HepG2 (cell line): ENCODE results near the gene MESD. TPM values are rescaled to one million over a fixed set of nuclear protein-coding genes. Genes with fewer than 3 reads are reported as not detected.

Experiments
- ATAC-seq: fragments of 200-7000 bp; cut with Tn5 transposase; 3 replicates; pipeline ENCODE4 v1.9.1; 2020; ENCODE audit warnings: mild to moderate bottlenecking, moderate library complexity
- BruUV-seq: library from RNA; stranded (reverse); fragments of 400-500 nt; replicated peaks from 2 replicates; lab custom pipeline; 2021; lab: Mats Ljungman, UMichigan
- CTCF ChIA-PET: fragments of 300-600 bp; formaldehyde crosslinking; extraction: SDS; loops from one replicate; lab custom pipeline; 2021; ENCODE audit warnings: low total read pairs, inconsistent platforms, low intra/inter-chr PET ratio; lab: Yijun Ruan, JAX
- POLR2A ChIA-PET: fragments of 350-600 bp; sonication (Branson Sonifier 250); formaldehyde crosslinking; loops from one replicate; lab custom pipeline; 2020; ENCODE audit warnings: antibody characterized with exemption, inconsistent platforms; lab: Yijun Ruan, JAX
- DNase-seq: peaks from one replicate; pipeline ENCODE4 v3.0.0-alpha.2; 2015; ENCODE audit warnings: low spot score
- FAIRE-seq: peaks from 3 replicates; lab custom pipeline; 2011; peaks lifted over from hg19 to GRCh38; lab: Jason Lieb, UNC
- H2AFZ ChIP-seq: one replicate; pipeline ENCODE4 v1.6.1; 2011; ENCODE audit warnings: low read length, inconsistent platforms
- H3K27ac ChIP-seq: fragments of 300-600 bp; 3 replicates; pipeline ENCODE4 v1.8.0; 2011; ENCODE audit warnings: mixed run types, mild to moderate bottlenecking, mixed read lengths, low read length, inconsistent platforms; ENCODE audit not compliant: insufficient read depth; ENCODE audit errors: extremely low read length
- H3K27me3 ChIP-seq, 2 experiments: fragments of 200-600 bp in 1 of 2; 2 replicates in 1 of 2; 3 replicates in 1 of 2; pipeline versions ENCODE4 v1.6.0 to v1.8.0; 2011; ENCODE audit warnings: low read length in 2 of 2, mild to moderate bottlenecking in 2 of 2, moderate library complexity in 2 of 2, inconsistent platforms in 1 of 2; ENCODE audit not compliant: insufficient read depth in 2 of 2, control insufficient read depth in 1 of 2
- H3K36me3 ChIP-seq, 2 experiments: fragments of 200-600 bp in 1 of 2; replicated peaks in 1 of 2; 2 replicates in 1 of 2; 3 replicates in 1 of 2; pipeline versions ENCODE4 v1.5.1 to v1.8.0; 2011; ENCODE audit warnings: low read length in 2 of 2, inconsistent platforms in 1 of 2; ENCODE audit not compliant: insufficient read depth in 2 of 2, control insufficient read depth in 1 of 2
- H3K4me1 ChIP-seq: 2 replicates; pipeline ENCODE4 v1.5.1; 2012; ENCODE audit warnings: low read length, inconsistent platforms; ENCODE audit not compliant: insufficient read depth
- H3K4me2 ChIP-seq: 2 replicates; pipeline ENCODE4 v1.6.0; 2011; ENCODE audit warnings: low read depth, low read length, inconsistent platforms
- H3K4me3 ChIP-seq, 3 experiments: fragments of 200-600 bp in 1 of 3; sonication (generic), shearing (Covaris generic) in 1 of 3; replicated peaks in 1 of 3; 2 replicates each; pipeline ENCODE4 v1.5.1; 2011 to 2016; ENCODE audit warnings: low read length in 3 of 3, inconsistent platforms in 2 of 3, low read depth in 2 of 3, mild to moderate bottlenecking in 2 of 3, control low read depth in 1 of 3, mixed read lengths in 1 of 3; ENCODE audit not compliant: insufficient read depth in 1 of 3
- H3K79me2 ChIP-seq: one replicate; pipeline ENCODE4 v1.6.1; 2011; ENCODE audit warnings: low read length, inconsistent platforms; ENCODE audit not compliant: insufficient read depth
- H3K9ac ChIP-seq: 2 replicates; pipeline ENCODE4 v1.6.0; 2011; ENCODE audit warnings: mild to moderate bottlenecking, low read depth, low read length, inconsistent platforms; ENCODE audit not compliant: insufficient read depth
- H3K9me3 ChIP-seq: 2 replicates; pipeline ENCODE4 v1.5.1; 2012; ENCODE audit warnings: mild to moderate bottlenecking, low read length
- H4K20me1 ChIP-seq: 2 replicates; pipeline ENCODE4 v1.6.0; 2011; ENCODE audit warnings: inconsistent platforms, mild to moderate bottlenecking, low read length, moderate library complexity; ENCODE audit not compliant: insufficient read depth
- CC2D1A ChIP-seq: sonication (generic); formaldehyde crosslinking; IDR thresholded peaks from 2 replicates; pipeline ENCODE4 v1.8.1; 2023; ENCODE audit warnings: mild to moderate bottlenecking, missing genetic modification reagents
- ZNF335 ChIP-seq: sonication (generic); formaldehyde crosslinking; IDR thresholded peaks from 2 replicates; pipeline ENCODE4 v1.4.0; 2020; ENCODE audit warnings: missing genetic modification reagents
- WGBS: methylation state at CpG from one replicate; pipeline ENCODE4 v1.1.6; 2017; ENCODE audit warnings: low lambda C conversion rate; 5-methylcytosine and 5-hydroxymethylcytosine counted together
- in situ Hi-C: cut with HindIII; loops from 2 replicates; pipeline ENCODE4 v1.10.0; 2017; ENCODE audit warnings: low pct_unique_long_range_greater_than_20kb; ENCODE audit not compliant: extremely low pct_ligation_motif_present
- intact Hi-C: fragments of 100-400 bp; cut with micrococcal nuclease; formaldehyde crosslinking; loops from one replicate; pipeline ENCODE4 v1.10.0; 2022; ENCODE audit not compliant: unreplicated experiment
- polyA plus RNA-seq, 8 experiments: library from polyadenylated mRNA; depleted of rRNA in 3 of 8; stranded (reverse) in 7 of 8; unstranded in 1 of 8; fragments of >200 nt; fragmentation: Illumina TruSeq in 4 of 8; extraction: Trizol in 4 of 8; gene quantifications; 2 replicates each; pipeline versions ENCODE4 v1.2.1 to v1.2.3, GENCODE V29; 2011 to 2016; ENCODE audit warnings: low read depth in 4 of 8, missing spikeins in 1 of 8, mixed read lengths in 1 of 8; ENCODE audit not compliant: insufficient read depth in 1 of 8
- total RNA-seq, 5 experiments: library from RNA; depleted of rRNA; stranded (reverse); fragments of >200 nt; fragmentation: Illumina TruSeq; extraction: Trizol; gene quantifications; 2 replicates each; pipeline ENCODE4 v1.2.3, GENCODE V29; 2016; ENCODE audit warnings: low read depth in 1 of 5
- TF ChIP-seq, protein P1 (sequence below): sonication (generic); formaldehyde crosslinking; IDR thresholded peaks from 2 replicates; pipeline ENCODE4 v1.4.0; 2020; ENCODE audit warnings: low read depth, missing genetic modification reagents
- TF ChIP-seq, protein P2 (sequence below): sonication (generic); formaldehyde crosslinking; IDR thresholded peaks from 2 replicates; pipeline ENCODE4 v1.8.1; 2023; ENCODE audit warnings: mild to moderate bottlenecking, missing genetic modification reagents

MESD gene
- total and polyA plus RNA-seq, 2 of the 13 experiments (the other 11 are each of a cell fraction or from before 2014, with no cell fraction given), result 18.0 to 46.2 TPM

DNA sequence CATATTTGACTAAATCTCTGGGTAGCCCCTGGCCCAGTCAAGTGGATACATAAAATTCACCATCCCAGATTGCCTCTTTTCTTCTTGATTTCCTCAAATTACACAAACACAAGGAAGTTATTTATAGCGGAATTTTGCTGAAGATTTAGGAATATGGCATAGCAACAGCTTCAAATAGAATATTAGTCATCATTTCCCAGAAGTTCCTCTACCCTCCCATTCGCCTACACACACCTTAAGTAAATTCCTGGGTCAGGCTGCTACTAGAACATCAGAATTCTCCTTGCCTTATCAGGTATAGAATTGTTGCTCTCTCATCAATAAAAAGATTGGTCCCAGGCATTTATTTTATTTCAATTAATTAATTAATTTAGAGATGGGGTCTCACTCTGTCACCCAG lies 31.6 kb downstream of the MESD start:
- H3K27me3 ChIP-seq, result no peaks in the 10 kb centered on the region
- no peaks in the 10 kb centered on the region for H3K79me2 ChIP-seq
- FAIRE-seq (no peak), ATAC-seq (no peak)
- 89% methylated on average over 2 of the region's 2 CpGs for WGBS
- in situ Hi-C loops (loop anchor here (25.0 kb wide), 1 partner anchor 496 kb away; no protein-coding TSS in a partner anchor), intact Hi-C loops (no loop called here)
- no peaks in the 10 kb centered on the region for H3K36me3 ChIP-seq
- no peak overlapping the region for H3K27ac ChIP-seq
- TF ChIP-seq, protein P1, sequence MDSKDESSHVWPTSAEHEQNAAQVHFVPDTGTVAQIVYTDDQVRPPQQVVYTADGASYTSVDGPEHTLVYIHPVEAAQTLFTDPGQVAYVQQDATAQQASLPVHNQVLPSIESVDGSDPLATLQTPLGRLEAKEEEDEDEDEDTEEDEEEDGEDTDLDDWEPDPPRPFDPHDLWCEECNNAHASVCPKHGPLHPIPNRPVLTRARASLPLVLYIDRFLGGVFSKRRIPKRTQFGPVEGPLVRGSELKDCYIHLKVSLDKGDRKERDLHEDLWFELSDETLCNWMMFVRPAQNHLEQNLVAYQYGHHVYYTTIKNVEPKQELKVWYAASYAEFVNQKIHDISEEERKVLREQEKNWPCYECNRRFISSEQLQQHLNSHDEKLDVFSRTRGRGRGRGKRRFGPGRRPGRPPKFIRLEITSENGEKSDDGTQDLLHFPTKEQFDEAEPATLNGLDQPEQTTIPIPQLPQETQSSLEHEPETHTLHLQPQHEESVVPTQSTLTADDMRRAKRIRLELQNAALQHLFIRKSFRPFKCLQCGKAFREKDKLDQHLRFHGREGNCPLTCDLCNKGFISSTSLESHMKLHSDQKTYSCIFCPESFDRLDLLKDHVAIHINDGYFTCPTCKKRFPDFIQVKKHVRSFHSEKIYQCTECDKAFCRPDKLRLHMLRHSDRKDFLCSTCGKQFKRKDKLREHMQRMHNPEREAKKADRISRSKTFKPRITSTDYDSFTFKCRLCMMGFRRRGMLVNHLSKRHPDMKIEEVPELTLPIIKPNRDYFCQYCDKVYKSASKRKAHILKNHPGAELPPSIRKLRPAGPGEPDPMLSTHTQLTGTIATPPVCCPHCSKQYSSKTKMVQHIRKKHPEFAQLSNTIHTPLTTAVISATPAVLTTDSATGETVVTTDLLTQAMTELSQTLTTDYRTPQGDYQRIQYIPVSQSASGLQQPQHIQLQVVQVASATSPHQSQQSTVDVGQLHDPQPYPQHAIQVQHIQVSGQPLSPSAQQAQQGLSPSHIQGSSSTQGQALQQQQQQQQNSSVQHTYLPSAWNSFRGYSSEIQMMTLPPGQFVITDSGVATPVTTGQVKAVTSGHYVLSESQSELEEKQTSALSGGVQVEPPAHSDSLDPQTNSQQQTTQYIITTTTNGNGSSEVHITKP (CRISPR knock-in tag), result no peak
- no peak for TF ChIP-seq CC2D1A (CRISPR knock-in tag)
- TF ChIP-seq ZNF335, result no peak
- TF ChIP-seq, protein P2, sequence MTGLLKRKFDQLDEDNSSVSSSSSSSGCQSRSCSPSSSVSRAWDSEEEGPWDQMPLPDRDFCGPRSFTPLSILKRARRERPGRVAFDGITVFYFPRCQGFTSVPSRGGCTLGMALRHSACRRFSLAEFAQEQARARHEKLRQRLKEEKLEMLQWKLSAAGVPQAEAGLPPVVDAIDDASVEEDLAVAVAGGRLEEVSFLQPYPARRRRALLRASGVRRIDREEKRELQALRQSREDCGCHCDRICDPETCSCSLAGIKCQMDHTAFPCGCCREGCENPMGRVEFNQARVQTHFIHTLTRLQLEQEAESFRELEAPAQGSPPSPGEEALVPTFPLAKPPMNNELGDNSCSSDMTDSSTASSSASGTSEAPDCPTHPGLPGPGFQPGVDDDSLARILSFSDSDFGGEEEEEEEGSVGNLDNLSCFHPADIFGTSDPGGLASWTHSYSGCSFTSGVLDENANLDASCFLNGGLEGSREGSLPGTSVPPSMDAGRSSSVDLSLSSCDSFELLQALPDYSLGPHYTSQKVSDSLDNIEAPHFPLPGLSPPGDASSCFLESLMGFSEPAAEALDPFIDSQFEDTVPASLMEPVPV (CRISPR knock-in tag), result no peak
- TF ChIP-seq, all 625 proteins: peak for 0
- H4K20me1 ChIP-seq, result no peaks in the 10 kb centered on the region
- no peaks in the 10 kb centered on the region for H3K9me3 ChIP-seq
- H3K4me2 ChIP-seq, result no peak overlapping the region
- no peak overlapping the region for H3K4me3 ChIP-seq
- ChIA-PET CTCF (no interaction called here), POLR2A (no interaction called here)
- H2AFZ ChIP-seq, result no peak overlapping the region
- peaks cover 34% of the 10 kb centered on the region for H3K4me1 ChIP-seq
- BruUV-seq, result no TSS peak
- no peak for DNase-seq
- H3K9ac ChIP-seq, result no peak overlapping the region
